Measurements from ENCODE around the gene PAN3.

DNA sequence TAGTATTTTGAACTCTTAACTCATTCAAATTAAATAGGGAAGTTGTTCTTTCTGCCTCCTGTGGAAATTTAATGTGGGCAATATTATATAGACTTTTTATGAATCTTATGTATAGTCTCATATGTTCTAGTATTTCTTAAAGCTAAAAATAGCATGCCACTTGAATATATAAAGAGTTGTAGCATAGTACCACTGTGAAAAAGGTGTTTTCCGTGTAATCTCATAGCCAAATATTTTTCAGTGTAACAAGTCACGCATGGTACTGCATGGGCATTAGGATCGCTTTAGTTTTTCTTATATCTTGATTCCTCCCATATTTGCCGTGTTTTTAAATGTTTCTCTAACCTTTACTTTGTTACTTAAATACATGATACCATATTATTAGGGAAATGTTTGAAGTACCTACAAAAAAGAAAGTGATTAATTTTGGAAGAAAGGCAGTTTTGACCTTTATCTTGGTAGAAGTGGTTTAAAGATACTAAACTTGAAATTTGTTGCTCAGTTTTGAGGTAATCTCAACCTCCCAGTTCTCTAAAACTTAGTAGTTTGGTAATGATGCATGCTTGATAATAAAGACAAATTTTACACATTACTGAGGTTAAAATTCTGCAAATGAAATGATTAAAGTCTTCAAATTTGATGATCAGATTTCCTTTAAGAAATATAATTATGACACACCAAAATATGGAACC lies 81.2 kb downstream of the PAN3 start:
- TF ChIP-seq EZH2 (IDR thresholded peaks at IDR 0.05; ENCODE audit: insufficient read depth, poor library complexity, severe bottlenecking): no peak
- no peak for TF ChIP-seq EZH2phosphoT487 (IDR thresholded peaks at IDR 0.05; ENCODE audit: insufficient read depth, low read depth)
